Measurements from ENCODE around the gene TMEM94. TPM values are rescaled to one million over a fixed set of nuclear protein-coding genes. Genes with fewer than 3 reads are reported as not detected.
"Not testable (repeated sequence)": the region's sequence is repeated elsewhere in the genome, so short reads cannot be mapped to it uniquely, and the experiment has no call there.

TMEM94 gene
- 73.0 and 80.0 TPM in 2 replicates for total RNA-seq
- polyA plus RNA-seq (2012), result 48.7 TPM

- peak; percentile 99 for DNase-seq (ENCODE audit: low read depth)
Measured at GRCh38 chr17:75456417-75457046, at the start of gene TMEM94. TSS of gene TMEM94 (plus strand) at chr17:75456635. CDS start at chr17:75471906, 15,271 bp downstream.

- no peak for DNase-seq (ENCODE audit: low read depth)
Measured at GRCh38 chr17:75407655-75408352, 48.6 kb upstream of the TMEM94 start.

- DNase-seq (ENCODE audit: low read depth), result no peak
Measured at GRCh38 chr17:75410141-75410540, 46.3 kb upstream of the TMEM94 start.

- no peak for DNase-seq (ENCODE audit: low read depth)
Measured at GRCh38 chr17:75411328-75412067, 44.9 kb upstream of the TMEM94 start.

GRCh38 chr17:75412455-75413317, 43.7 kb upstream of the TMEM94 start:
- DNase-seq (ENCODE audit: low read depth), result peak; percentile 75

- no peak for DNase-seq (ENCODE audit: low read depth)
Measured at GRCh38 chr17:75414488-75414887, 41.9 kb upstream of the TMEM94 start.

- DNase-seq (ENCODE audit: low read depth), result no peak
Measured at GRCh38 chr17:75416006-75416405, 40.4 kb upstream of the TMEM94 start.

- DNase-seq (ENCODE audit: low read depth), result no peak
Measured at GRCh38 chr17:75417054-75417580, 39.3 kb upstream of the TMEM94 start.

GRCh38 chr17:75418531-75418930, 37.9 kb upstream of the TMEM94 start:
- no peak for DNase-seq (ENCODE audit: low read depth)

- peak; percentile 77 for DNase-seq (ENCODE audit: low read depth)
Measured at GRCh38 chr17:75428543-75429469, 27.6 kb upstream of the TMEM94 start.

- DNase-seq (ENCODE audit: low read depth), result peak; percentile 99
Measured at GRCh38 chr17:75430159-75430974, 26.1 kb upstream of the TMEM94 start.

GRCh38 chr17:75433218-75433783, 23.1 kb upstream of the TMEM94 start:
- peak; percentile 56 for DNase-seq (ENCODE audit: low read depth)

GRCh38 chr17:75434433-75434832, 22.0 kb upstream of the TMEM94 start:
- not testable (repeated sequence) for DNase-seq (ENCODE audit: low read depth)

- not testable (repeated sequence) for DNase-seq (ENCODE audit: low read depth)
Measured at GRCh38 chr17:75437404-75437803, 19.0 kb upstream of the TMEM94 start.

GRCh38 chr17:75439287-75439686, 17.1 kb upstream of the TMEM94 start:
- no peak for DNase-seq (ENCODE audit: low read depth)

GRCh38 chr17:75440738-75441448, 15.5 kb upstream of the TMEM94 start:
- DNase-seq (ENCODE audit: low read depth), result no peak

GRCh38 chr17:75442168-75443103, 14.0 kb upstream of the TMEM94 start:
- DNase-seq (ENCODE audit: low read depth), result no peak

Data from myocyte (in vitro differentiated cells).